H1 (cell line): ENCODE measurements around the gene COL5A1. TPM values are rescaled to one million over a fixed set of nuclear protein-coding genes. Genes with fewer than 3 reads are reported as not detected.

Source experiments
- ASH2L ChIP-seq: fragments of 200-600, 300-600 bp; sonication (generic); IDR thresholded peaks from one replicate; pipeline ENCODE4 v1.7.1; 2017; ENCODE audit warnings: low read length
- ATF3 ChIP-seq: IDR thresholded peaks from 2 replicates; pipeline ENCODE4 v1.6.1; 2011; ENCODE audit warnings: low read depth, mild to moderate bottlenecking, low read length; ENCODE audit not compliant: insufficient read depth
- SAP30 ChIP-seq: fragments of 300-600 bp; sonication (generic); IDR thresholded peaks from 2 replicates; pipeline ENCODE4 v1.7.1; 2012; ENCODE audit warnings: low read length, moderate library complexity, mild to moderate bottlenecking, inconsistent platforms; ENCODE audit not compliant: insufficient read depth, insufficient replicate concordance
- SIRT6 ChIP-seq: IDR thresholded peaks from one replicate; pipeline ENCODE4 v1.7.1; 2012; ENCODE audit warnings: low read length, inconsistent platforms
- polyA plus RNA-seq, 7 experiments: library from polyadenylated mRNA; depleted of rRNA in 3 of 7; stranded (reverse) in 5 of 7; unstranded in 2 of 7; fragments of >200 nt in 5 of 7; fragments of 200-250 nt in 2 of 7; gene quantifications; 1 replicate in 5 of 7; 2 replicates in 1 of 7; 4 replicates in 1 of 7; pipeline versions ENCODE4 v1.2.1 to v1.2.3, GENCODE V29; 2011 to 2013; ENCODE audit warnings: missing spikeins in 2 of 7, mixed read lengths in 2 of 7
- total RNA-seq: library from RNA; stranded (reverse); fragmentation: NEBNext Ultra II Directional; extraction: Animal tissue kit (Norgen Biotek cat#: 25700); gene quantifications from 2 replicates; pipeline ENCODE4 v1.2.1, GENCODE V29; 2021
- TF ChIP-seq, protein P1 (sequence below): fragments of 300-600 bp; sonication (generic); IDR thresholded peaks from 2 replicates; pipeline ENCODE4 v1.7.1; 2012; ENCODE audit warnings: low read length, moderate library complexity, mild to moderate bottlenecking, inconsistent platforms; ENCODE audit not compliant: insufficient replicate concordance

The COL5A1 gene
- total and polyA plus RNA-seq, 2 of the 8 experiments (the other 6 are each of a cell fraction or from before 2014, with no cell fraction given) = 3.8 to 12.0 TPM

GRCh38 chr9:134840511-134840910, 198.9 kb downstream of the COL5A1 start (continued):
- TF ChIP-seq, protein P1, sequence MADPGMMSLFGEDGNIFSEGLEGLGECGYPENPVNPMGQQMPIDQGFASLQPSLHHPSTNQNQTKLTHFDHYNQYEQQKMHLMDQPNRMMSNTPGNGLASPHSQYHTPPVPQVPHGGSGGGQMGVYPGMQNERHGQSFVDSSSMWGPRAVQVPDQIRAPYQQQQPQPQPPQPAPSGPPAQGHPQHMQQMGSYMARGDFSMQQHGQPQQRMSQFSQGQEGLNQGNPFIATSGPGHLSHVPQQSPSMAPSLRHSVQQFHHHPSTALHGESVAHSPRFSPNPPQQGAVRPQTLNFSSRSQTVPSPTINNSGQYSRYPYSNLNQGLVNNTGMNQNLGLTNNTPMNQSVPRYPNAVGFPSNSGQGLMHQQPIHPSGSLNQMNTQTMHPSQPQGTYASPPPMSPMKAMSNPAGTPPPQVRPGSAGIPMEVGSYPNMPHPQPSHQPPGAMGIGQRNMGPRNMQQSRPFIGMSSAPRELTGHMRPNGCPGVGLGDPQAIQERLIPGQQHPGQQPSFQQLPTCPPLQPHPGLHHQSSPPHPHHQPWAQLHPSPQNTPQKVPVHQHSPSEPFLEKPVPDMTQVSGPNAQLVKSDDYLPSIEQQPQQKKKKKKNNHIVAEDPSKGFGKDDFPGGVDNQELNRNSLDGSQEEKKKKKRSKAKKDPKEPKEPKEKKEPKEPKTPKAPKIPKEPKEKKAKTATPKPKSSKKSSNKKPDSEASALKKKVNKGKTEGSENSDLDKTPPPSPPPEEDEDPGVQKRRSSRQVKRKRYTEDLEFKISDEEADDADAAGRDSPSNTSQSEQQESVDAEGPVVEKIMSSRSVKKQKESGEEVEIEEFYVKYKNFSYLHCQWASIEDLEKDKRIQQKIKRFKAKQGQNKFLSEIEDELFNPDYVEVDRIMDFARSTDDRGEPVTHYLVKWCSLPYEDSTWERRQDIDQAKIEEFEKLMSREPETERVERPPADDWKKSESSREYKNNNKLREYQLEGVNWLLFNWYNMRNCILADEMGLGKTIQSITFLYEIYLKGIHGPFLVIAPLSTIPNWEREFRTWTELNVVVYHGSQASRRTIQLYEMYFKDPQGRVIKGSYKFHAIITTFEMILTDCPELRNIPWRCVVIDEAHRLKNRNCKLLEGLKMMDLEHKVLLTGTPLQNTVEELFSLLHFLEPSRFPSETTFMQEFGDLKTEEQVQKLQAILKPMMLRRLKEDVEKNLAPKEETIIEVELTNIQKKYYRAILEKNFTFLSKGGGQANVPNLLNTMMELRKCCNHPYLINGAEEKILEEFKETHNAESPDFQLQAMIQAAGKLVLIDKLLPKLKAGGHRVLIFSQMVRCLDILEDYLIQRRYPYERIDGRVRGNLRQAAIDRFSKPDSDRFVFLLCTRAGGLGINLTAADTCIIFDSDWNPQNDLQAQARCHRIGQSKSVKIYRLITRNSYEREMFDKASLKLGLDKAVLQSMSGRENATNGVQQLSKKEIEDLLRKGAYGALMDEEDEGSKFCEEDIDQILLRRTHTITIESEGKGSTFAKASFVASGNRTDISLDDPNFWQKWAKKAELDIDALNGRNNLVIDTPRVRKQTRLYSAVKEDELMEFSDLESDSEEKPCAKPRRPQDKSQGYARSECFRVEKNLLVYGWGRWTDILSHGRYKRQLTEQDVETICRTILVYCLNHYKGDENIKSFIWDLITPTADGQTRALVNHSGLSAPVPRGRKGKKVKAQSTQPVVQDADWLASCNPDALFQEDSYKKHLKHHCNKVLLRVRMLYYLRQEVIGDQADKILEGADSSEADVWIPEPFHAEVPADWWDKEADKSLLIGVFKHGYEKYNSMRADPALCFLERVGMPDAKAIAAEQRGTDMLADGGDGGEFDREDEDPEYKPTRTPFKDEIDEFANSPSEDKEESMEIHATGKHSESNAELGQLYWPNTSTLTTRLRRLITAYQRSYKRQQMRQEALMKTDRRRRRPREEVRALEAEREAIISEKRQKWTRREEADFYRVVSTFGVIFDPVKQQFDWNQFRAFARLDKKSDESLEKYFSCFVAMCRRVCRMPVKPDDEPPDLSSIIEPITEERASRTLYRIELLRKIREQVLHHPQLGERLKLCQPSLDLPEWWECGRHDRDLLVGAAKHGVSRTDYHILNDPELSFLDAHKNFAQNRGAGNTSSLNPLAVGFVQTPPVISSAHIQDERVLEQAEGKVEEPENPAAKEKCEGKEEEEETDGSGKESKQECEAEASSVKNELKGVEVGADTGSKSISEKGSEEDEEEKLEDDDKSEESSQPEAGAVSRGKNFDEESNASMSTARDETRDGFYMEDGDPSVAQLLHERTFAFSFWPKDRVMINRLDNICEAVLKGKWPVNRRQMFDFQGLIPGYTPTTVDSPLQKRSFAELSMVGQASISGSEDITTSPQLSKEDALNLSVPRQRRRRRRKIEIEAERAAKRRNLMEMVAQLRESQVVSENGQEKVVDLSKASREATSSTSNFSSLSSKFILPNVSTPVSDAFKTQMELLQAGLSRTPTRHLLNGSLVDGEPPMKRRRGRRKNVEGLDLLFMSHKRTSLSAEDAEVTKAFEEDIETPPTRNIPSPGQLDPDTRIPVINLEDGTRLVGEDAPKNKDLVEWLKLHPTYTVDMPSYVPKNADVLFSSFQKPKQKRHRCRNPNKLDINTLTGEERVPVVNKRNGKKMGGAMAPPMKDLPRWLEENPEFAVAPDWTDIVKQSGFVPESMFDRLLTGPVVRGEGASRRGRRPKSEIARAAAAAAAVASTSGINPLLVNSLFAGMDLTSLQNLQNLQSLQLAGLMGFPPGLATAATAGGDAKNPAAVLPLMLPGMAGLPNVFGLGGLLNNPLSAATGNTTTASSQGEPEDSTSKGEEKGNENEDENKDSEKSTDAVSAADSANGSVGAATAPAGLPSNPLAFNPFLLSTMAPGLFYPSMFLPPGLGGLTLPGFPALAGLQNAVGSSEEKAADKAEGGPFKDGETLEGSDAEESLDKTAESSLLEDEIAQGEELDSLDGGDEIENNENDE = no peak
- TF ChIP-seq SAP30 (no peak), ASH2L (no peak), SIRT6 (no peak), ATF3 (no peak)
- TF ChIP-seq, all 59 proteins: peak for 0
